MM.1S (cell line): ENCODE measurements around the gene KCNJ12.

Experiments used
- DNase-seq: peaks from one replicate; pipeline ENCODE4 v3.0.0-alpha.2; 2015
- H2AFZ ChIP-seq: fragments of 300-600 bp; sonication (generic); 2 replicates; pipeline ENCODE4 v1.6.0; 2016; ENCODE audit warnings: antibody characterized with exemption, low read length
- H3F3A ChIP-seq: fragments of 300-600 bp; sonication (generic); 2 replicates; pipeline ENCODE4 v1.6.1; 2016; ENCODE audit warnings: mild to moderate bottlenecking, antibody characterized with exemption, low read length, moderate library complexity, mixed read lengths; ENCODE audit not compliant: insufficient read depth
- H3K27ac ChIP-seq: fragments of 300-600 bp; sonication (generic); 2 replicates; pipeline ENCODE4 v1.5.1; 2016; ENCODE audit warnings: mild to moderate bottlenecking, low read length
- H3K27me3 ChIP-seq: fragments of 300-600 bp; sonication (generic); replicated peaks from 2 replicates; pipeline ENCODE4 v1.6.0; 2016; ENCODE audit warnings: low read length; ENCODE audit not compliant: insufficient read depth
- H3K36me3 ChIP-seq: fragments of 300-600 bp; sonication (generic); replicated peaks from 2 replicates; pipeline ENCODE4 v1.6.1; 2016; ENCODE audit warnings: mild to moderate bottlenecking, low read length, mixed read lengths; ENCODE audit not compliant: insufficient read depth
- H3K4me1 ChIP-seq: fragments of 300-600 bp; sonication (generic); 2 replicates; pipeline ENCODE4 v1.6.1; 2016; ENCODE audit warnings: low read length, mixed read lengths
- H3K4me2 ChIP-seq: fragments of 300-600 bp; sonication (generic); 2 replicates; pipeline ENCODE4 v1.6.0; 2016; ENCODE audit warnings: low read depth, low read length
- H3K4me3 ChIP-seq: fragments of 300-600 bp; sonication (generic); 2 replicates; pipeline ENCODE4 v1.5.1; 2016; ENCODE audit warnings: low read length, mixed read lengths
- H3K79me2 ChIP-seq: fragments of 300-600 bp; sonication (generic); 2 replicates; pipeline ENCODE4 v1.6.1; 2016; ENCODE audit warnings: mixed run types, low read length, mixed read lengths
- H3K9ac ChIP-seq: fragments of 300-600 bp; sonication (generic); 2 replicates; pipeline ENCODE4 v1.6.1; 2016; ENCODE audit warnings: low read length, mixed read lengths
- H3K9me2 ChIP-seq: fragments of 300-600 bp; sonication (generic); replicated peaks from 2 replicates; pipeline ENCODE4 v1.6.1; 2016; ENCODE audit warnings: mild to moderate bottlenecking, low read length, mixed read lengths; ENCODE audit not compliant: insufficient read depth
- H3K9me3 ChIP-seq: fragments of 300-600 bp; sonication (generic); replicated peaks from 2 replicates; pipeline ENCODE4 v1.6.1; 2016; ENCODE audit warnings: mild to moderate bottlenecking, low read length, mixed read lengths; ENCODE audit not compliant: insufficient read depth
- H4K20me1 ChIP-seq: fragments of 300-600 bp; sonication (generic); 2 replicates; pipeline ENCODE4 v1.6.1; 2016; ENCODE audit warnings: mild to moderate bottlenecking, low read length, moderate library complexity, mixed read lengths; ENCODE audit not compliant: insufficient read depth
- EZH2 ChIP-seq: fragments of 300-600 bp; sonication (generic); optimal IDR thresholded peaks from 2 replicates; pipeline ENCODE3; 2017; ENCODE audit warnings: low read depth, mild to moderate bottlenecking, antibody characterized with exemption, low read length, mixed read lengths
- EZH2phosphoT487 ChIP-seq: fragments of 300-600 bp; sonication (generic); IDR thresholded peaks from 2 replicates; pipeline ENCODE4 v1.6.1; 2018; ENCODE audit warnings: antibody characterized with exemption, low read length
- TF ChIP-seq, protein P1 (sequence below): fragments of 300-600 bp; sonication (generic); IDR thresholded peaks from 2 replicates; pipeline ENCODE4 v1.5.1; 2016; ENCODE audit warnings: antibody characterized with exemption, low read length, mixed read lengths

Gene KCNJ12

DNA sequence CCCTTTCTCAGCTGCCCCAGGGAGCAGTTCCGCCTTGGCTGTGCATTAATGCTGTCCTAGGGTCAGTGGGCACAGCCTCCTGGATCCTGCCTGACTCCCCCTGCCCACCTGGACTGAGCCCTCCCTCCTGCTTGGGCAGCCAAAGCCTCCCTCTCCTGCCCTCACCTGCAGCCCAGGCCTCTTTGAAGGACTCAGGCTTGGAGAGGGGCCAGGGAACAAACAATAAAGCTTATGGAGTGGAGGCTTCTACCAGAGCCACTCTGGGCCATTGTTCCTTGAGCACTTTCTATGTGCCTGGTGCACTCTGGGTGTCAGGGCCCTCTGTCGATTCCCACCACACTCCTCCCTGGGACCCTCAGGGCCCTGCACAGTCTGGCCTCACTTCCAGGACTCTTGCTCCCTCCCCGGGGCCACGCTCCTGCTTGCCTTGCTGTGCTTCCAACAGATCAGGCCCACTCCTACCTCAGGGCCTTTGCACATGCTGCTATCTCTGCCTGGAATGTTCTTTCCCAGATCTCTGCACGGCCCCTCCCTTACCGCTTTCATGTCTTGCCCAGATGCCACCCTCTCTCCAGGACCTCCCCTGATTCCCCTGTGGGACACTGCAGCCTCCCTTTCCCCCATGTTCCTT is 5.0 kb downstream of the KCNJ12 start:
- Histone ChIP-seq H2AFZ (no peak overlapping the region), H3F3A (no peaks in the 10 kb centered on the region), H3K27ac (no peak overlapping the region), H3K27me3 (peaks cover 66% of the 10 kb centered on the region), H3K9me3 (no peaks in the 10 kb centered on the region), H3K4me3 (no peak overlapping the region), H4K20me1 (no peaks in the 10 kb centered on the region), H3K79me2 (no peaks in the 10 kb centered on the region), H3K9me2 (no peaks in the 10 kb centered on the region), H3K4me1 (no peaks in the 10 kb centered on the region), H3K9ac (no peak overlapping the region), H3K4me2 (no peak overlapping the region), H3K36me3 (no peaks in the 10 kb centered on the region)
- TF ChIP-seq, protein P1, sequence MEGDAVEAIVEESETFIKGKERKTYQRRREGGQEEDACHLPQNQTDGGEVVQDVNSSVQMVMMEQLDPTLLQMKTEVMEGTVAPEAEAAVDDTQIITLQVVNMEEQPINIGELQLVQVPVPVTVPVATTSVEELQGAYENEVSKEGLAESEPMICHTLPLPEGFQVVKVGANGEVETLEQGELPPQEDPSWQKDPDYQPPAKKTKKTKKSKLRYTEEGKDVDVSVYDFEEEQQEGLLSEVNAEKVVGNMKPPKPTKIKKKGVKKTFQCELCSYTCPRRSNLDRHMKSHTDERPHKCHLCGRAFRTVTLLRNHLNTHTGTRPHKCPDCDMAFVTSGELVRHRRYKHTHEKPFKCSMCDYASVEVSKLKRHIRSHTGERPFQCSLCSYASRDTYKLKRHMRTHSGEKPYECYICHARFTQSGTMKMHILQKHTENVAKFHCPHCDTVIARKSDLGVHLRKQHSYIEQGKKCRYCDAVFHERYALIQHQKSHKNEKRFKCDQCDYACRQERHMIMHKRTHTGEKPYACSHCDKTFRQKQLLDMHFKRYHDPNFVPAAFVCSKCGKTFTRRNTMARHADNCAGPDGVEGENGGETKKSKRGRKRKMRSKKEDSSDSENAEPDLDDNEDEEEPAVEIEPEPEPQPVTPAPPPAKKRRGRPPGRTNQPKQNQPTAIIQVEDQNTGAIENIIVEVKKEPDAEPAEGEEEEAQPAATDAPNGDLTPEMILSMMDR = no peak
- no peak for TF ChIP-seq EZH2phosphoT487
- no peak for TF ChIP-seq EZH2
- no peak for DNase-seq

DNA sequence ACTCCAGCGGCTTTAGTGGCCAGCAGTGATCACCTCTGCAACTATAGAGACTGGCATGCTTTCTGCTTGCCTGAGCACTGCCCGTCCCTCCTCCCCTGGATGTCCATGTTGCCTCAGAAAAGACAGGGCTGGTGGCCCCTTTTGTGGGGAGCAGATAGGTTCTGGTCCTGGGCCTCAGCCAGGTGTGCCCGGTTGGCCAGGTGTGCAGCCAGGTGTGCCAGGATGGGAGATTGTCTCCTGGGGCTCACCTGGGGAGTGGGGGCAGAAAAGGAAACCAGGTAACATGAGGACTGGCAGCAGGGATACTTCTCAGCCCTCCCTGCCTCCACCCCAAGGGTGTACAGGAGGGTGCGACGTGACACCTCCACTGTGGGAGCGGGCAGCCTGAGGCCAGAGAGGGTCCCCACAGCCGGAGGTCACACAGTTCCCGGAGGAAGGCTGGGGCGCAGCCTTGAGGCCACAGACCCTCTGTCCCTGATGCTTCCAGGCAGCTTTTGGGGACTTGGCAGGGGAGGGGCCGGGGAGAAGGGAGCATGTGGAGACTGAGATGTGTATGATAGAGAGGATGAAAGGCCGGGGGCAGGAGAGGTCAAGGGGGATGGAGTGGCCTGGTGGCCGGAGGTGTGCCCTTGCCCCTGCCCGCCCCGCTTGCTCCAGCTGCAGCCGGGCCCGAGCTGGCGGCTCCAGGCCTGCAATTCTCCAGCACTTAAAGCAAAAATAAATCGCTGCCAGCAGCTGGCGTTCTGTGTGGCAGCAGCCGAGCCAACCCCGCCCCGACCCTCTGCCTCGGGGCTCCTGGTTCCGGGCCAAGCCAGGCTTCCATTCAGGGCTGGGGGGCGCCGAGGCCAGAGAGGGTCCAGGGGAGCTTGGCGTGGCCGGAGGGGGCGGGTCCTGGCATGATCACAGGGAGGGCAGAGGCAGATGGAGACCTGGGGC is 6.7 kb downstream of the KCNJ12 start:
- no peak overlapping the region for H2AFZ ChIP-seq
- H3K27me3 ChIP-seq = peaks cover 64% of the 10 kb centered on the region

DNA sequence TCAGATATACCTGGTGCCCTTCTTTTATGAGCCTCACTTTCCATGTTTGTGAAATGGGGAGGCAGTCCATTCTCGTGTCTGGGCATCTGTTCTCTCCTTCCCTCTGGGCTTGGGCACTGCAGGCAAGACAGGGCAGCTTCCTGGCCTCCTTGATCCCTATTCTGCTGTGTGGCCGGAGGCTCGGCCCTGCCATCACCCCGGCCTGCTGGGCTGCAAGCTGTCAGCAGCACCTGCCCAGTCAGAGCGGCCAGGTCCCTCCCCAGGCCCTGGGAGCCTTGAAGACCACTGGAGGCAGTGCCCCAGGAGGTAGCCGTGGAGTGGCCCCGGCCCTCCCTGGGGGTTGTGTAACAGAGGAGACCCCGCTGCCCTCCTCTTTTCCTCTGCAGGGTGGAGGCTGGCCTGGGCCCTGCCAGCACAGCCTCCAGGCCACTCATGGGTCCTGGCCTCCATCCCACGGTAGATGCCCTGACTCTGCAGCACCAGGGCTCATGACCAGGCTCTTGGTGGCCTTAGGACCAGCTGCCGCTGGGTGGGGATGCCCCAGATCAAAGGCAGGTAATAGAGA is 9.2 kb downstream of the KCNJ12 start:
- no peak overlapping the region for H3K27ac ChIP-seq
- H3K9me3 ChIP-seq = no peaks in the 10 kb centered on the region
- no peaks in the 10 kb centered on the region for H3K79me2 ChIP-seq
- no peaks in the 10 kb centered on the region for H3K9me2 ChIP-seq
- no peak overlapping the region for H2AFZ ChIP-seq
- H3K4me3 ChIP-seq = no peak overlapping the region
- no peaks in the 10 kb centered on the region for H3K36me3 ChIP-seq
- no peak for DNase-seq
- TF ChIP-seq EZH2 (no peak), EZH2phosphoT487 (no peak)
- TF ChIP-seq, protein P1 = no peak
- no peak overlapping the region for H3K9ac ChIP-seq
- H3F3A ChIP-seq = no peaks in the 10 kb centered on the region
- H3K4me1 ChIP-seq = no peaks in the 10 kb centered on the region
- H3K4me2 ChIP-seq = no peak overlapping the region
- peaks cover 76% of the 10 kb centered on the region for H3K27me3 ChIP-seq
- no peaks in the 10 kb centered on the region for H4K20me1 ChIP-seq

More for the DNA sequence above, 6.7 kb downstream of the KCNJ12 start:
- no peak overlapping the region for H3K4me2 ChIP-seq
- DNase-seq = no peak
- H3K4me3 ChIP-seq = no peak overlapping the region
- H3K9me3 ChIP-seq = no peaks in the 10 kb centered on the region
- H3K36me3 ChIP-seq = no peaks in the 10 kb centered on the region
- H3K9ac ChIP-seq = no peak overlapping the region
- no peaks in the 10 kb centered on the region for H3K79me2 ChIP-seq
- TF ChIP-seq EZH2phosphoT487 = no peak
- TF ChIP-seq, protein P1 = no peak
- TF ChIP-seq EZH2 = no peak
- no peak overlapping the region for H3K27ac ChIP-seq
- H3F3A ChIP-seq = no peaks in the 10 kb centered on the region
- H3K4me1 ChIP-seq = no peaks in the 10 kb centered on the region
- no peaks in the 10 kb centered on the region for H4K20me1 ChIP-seq
- H3K9me2 ChIP-seq = no peaks in the 10 kb centered on the region
